Activated CD8-positive, alpha-beta T cell treated with anti-CD3 and anti-CD28 coated beads for 36 hours (primary cell): ENCODE measurements around the gene GCK. TPM values are rescaled to one million over a fixed set of nuclear protein-coding genes. Genes with fewer than 3 reads are reported as not detected.

Source experiments
- ATAC-seq: fragments of 200-7000 bp; cut with Tn5 transposase; one replicate; pipeline ENCODE4 v1.10.0; 2021; ENCODE audit warnings: mild to moderate bottlenecking, moderate library complexity
- CTCF ChIA-PET: fragments of 350-600 bp; sonication (Branson Sonifier 250); formaldehyde crosslinking; loops from one replicate; lab custom pipeline; 2021; ENCODE audit warnings: antibody characterized with exemption; lab: Charles Lee
- POLR2A ChIA-PET: fragments of 350-600 bp; sonication (Branson Sonifier 250); formaldehyde crosslinking; loops from one replicate; lab custom pipeline; 2021; ENCODE audit warnings: antibody characterized with exemption; lab: Charles Lee
- DNase-seq: peaks from one replicate; pipeline ENCODE4 v3.0.0-alpha.2; 2020
- H3K27ac Mint-ChIP-seq: one replicate; pipeline ENCODE4 v1.8.0; 2021; ENCODE audit warnings: mild to moderate bottlenecking, mixed read lengths
- H3K27me3 Mint-ChIP-seq: one replicate; pipeline ENCODE4 v1.8.0; 2021; ENCODE audit warnings: mixed read lengths
- H3K36me3 Mint-ChIP-seq: one replicate; pipeline ENCODE4 v1.8.0; 2021; ENCODE audit warnings: low read depth, mixed read lengths
- H3K4me1 Mint-ChIP-seq: one replicate; pipeline ENCODE4 v1.8.0; 2021; ENCODE audit warnings: low read depth, mixed read lengths
- H3K4me3 Mint-ChIP-seq: one replicate; pipeline ENCODE4 v1.8.0; 2021; ENCODE audit warnings: mild to moderate bottlenecking, moderate library complexity, mixed read lengths
- H3K9me3 Mint-ChIP-seq: one replicate; pipeline ENCODE4 v1.8.0; 2021; ENCODE audit warnings: mixed read lengths
- CTCF ChIP-seq: fragments of 200-600 bp; IDR thresholded peaks from one replicate; pipeline ENCODE4 v1.8.0; 2022; ENCODE audit warnings: antibody characterized with exemption, mild to moderate bottlenecking
- intact Hi-C: fragments of 100-400 bp; cut with micrococcal nuclease; formaldehyde crosslinking; loops from one replicate; pipeline ENCODE4 v1.10.0; 2022
- total RNA-seq, 2 experiments: library from RNA; stranded (reverse); gene quantifications; one replicate each; pipeline ENCODE4 v1.2.3, GENCODE V29; 2021

Gene GCK
- total RNA-seq, 2 experiments from 2014 or later = 2.1 to 2.6 TPM

- DNase-seq (no peak), ATAC-seq (no peak)
- Mint-ChIP-seq H3K27me3 (no peaks in the 10 kb centered on the region), H3K4me1 (peaks cover 25% of the 10 kb centered on the region), H3K9me3 (no peaks in the 10 kb centered on the region), H3K36me3 (no peaks in the 10 kb centered on the region), H3K27ac (no peak overlapping the region), H3K4me3 (no peak overlapping the region)
- TF ChIP-seq CTCF = no peak
- ChIA-PET CTCF (no interaction called here), POLR2A (interaction anchor here (1.6 kb wide), 1 partner anchor 14 kb away, joined by 4 read pairs; no protein-coding TSS in a partner anchor)
- intact Hi-C loops = no loop called here
Observed at GRCh38 chr7:44094883-44095592, 94.2 kb downstream of the GCK start.

GRCh38 chr7:44094365-44094764, 94.9 kb downstream of the GCK start:
- TF ChIP-seq CTCF = no peak
- POLR2A ChIA-PET = no interaction called here
- CTCF ChIA-PET = no interaction called here

More at GRCh38 chr7:44094365-44094764, 94.9 kb downstream of the GCK start:
- ATAC-seq (no peak), DNase-seq (no peak)
- Mint-ChIP-seq H3K9me3 (no peaks in the 10 kb centered on the region), H3K4me3 (no peak overlapping the region), H3K4me1 (peaks cover 22% of the 10 kb centered on the region), H3K27ac (no peak overlapping the region), H3K36me3 (no peaks in the 10 kb centered on the region), H3K27me3 (no peaks in the 10 kb centered on the region)
- intact Hi-C loops = no loop called here

Other genes starting within 250 kb of the GCK start
- gene SPDYE1, start 191.5 kb downstream of the GCK start, total RNA-seq = not detected
- 100 to 1,000 TPM; 108 to 110 TPM for gene DBNL, start 144.7 kb downstream of the GCK start, total RNA-seq
- under 1 TPM in 1 of 2 experiments, not detected in 1; 0.49 TPM for gene PGAM2, start 123.9 kb downstream of the GCK start, total RNA-seq
- gene POLM, start 106.9 kb downstream of the GCK start, total RNA-seq = 10 to 100 TPM; 35.4 to 37.2 TPM
- 10 to 100 TPM; 29.1 to 30.4 TPM for gene AEBP1, start 85.1 kb downstream of the GCK start, total RNA-seq
- 100 to 1,000 TPM; 243 to 251 TPM for gene POLD2, start 65.9 kb downstream of the GCK start, total RNA-seq
- gene MYL7, start 48.1 kb downstream of the GCK start, total RNA-seq = not detected
- gene YKT6, start 11.5 kb upstream of the GCK start, total RNA-seq = 10 to 100 TPM; 49.3 to 50.9 TPM
- gene CAMK2B, start 136.2 kb upstream of the GCK start, total RNA-seq = 1 to 10 TPM in 1 of 2 experiments, under 1 TPM in 1; 0.97 to 1.9 TPM